BLaER1 treated with 17β-estradiol and CSF1 and Interleukin-3, amounts not matched to agents 10 nM and 100 nM (cell line): ENCODE data around the gene GBF1.

Experiments
- H3K27ac ChIP-seq, 11 experiments: shearing (Covaris generic); formaldehyde crosslinking; 2 replicates each; pipeline ENCODE4 v1.8.1; 2022
- H3K27me3 ChIP-seq, 11 experiments: shearing (Covaris generic); formaldehyde crosslinking; 2 replicates each; pipeline ENCODE4 v1.8.1; 2022
- H3K36me3 ChIP-seq, 11 experiments: shearing (Covaris generic); formaldehyde crosslinking; 2 replicates each; pipeline ENCODE4 v1.8.1; 2022
- H3K4me1 ChIP-seq, 10 experiments: shearing (Covaris generic); formaldehyde crosslinking; 2 replicates each; pipeline ENCODE4 v1.8.1; 2022
- H3K4me2 ChIP-seq, 11 experiments: shearing (Covaris generic); formaldehyde crosslinking; 2 replicates each; pipeline ENCODE4 v1.8.1; 2022
- H3K4me3 ChIP-seq, 10 experiments: shearing (Covaris generic); formaldehyde crosslinking; 2 replicates each; pipeline ENCODE4 v1.8.1; 2022
- H3K9ac ChIP-seq, 11 experiments: shearing (Covaris generic); formaldehyde crosslinking; 2 replicates each; pipeline ENCODE4 v1.8.1; 2022
- H3K9me3 ChIP-seq, 11 experiments: shearing (Covaris generic); formaldehyde crosslinking; replicated peaks in 1 of 11; 2 replicates each; pipeline ENCODE4 v1.8.1; 2022
- H4K20me1 ChIP-seq, 11 experiments: shearing (Covaris generic); formaldehyde crosslinking; 2 replicates each; pipeline ENCODE4 v1.8.1; 2022
- Cebpa-rat ChIP-seq, 11 experiments: shearing (Covaris generic); IDR thresholded peaks; 2 replicates each; pipeline ENCODE4 v1.8.1; 2022

Gene GBF1

DNA sequence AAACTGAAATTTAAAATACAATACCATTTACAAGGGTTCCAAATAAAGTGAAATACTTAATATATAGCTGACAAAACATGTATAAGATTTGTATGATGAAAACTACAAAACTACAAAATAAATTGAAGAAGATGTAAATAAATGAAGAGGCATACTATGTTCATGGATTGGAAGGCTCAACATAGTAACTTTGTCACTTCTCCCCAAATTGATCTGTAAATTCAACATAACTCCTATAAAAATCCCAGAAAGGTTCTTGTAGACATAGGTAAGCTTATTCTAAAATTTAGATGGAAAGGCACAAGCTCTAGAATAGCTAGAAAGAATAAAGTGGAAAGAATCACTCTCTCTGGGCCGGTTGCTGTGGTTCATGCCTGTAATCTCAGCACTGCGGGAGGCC is 126.0 kb downstream of the GBF1 start:
- H3K9me3 ChIP-seq: peaks cover 0 to 17% (median 10%) of the 10 kb centered on the region in 11 experiments; a peak in 10 of 22 replicates
- no peak overlapping the region for H3K9ac ChIP-seq
- H3K4me2 ChIP-seq: no peak overlapping the region
- H3K4me1 ChIP-seq: no peaks in the 10 kb centered on the region
- no peak overlapping the region for H3K27ac ChIP-seq
- peaks cover 98 to 100% (median 100%) of the 10 kb centered on the region in 11 experiments for H3K36me3 ChIP-seq
- H4K20me1 ChIP-seq: peaks cover 0 to 49% (median 0%) of the 10 kb centered on the region in 11 experiments; a peak in 4 of 22 replicates
- TF ChIP-seq Cebpa-rat (IDR thresholded peaks at IDR 0.05): no peak
- no peak overlapping the region for H3K4me3 ChIP-seq
- H3K27me3 ChIP-seq: no peaks in the 10 kb centered on the region

DNA sequence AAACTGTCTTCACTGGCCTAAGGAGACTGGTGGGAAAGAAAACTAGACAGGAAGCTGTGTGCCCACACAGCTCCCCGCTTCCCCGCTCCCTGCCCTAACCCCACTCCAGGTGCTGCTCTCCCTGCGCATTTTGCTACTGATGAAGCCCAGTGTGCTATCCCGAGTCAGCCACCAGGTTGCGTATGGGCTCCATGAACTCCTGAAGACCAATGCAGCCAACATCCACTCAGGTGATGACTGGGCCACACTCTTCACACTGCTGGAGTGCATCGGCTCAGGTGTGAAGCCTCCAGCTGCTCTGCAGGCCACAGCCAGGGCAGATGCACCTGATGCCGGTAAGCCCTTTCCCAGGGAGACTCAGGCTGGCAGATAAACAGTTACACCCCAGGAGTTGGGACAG is 129.9 kb downstream of the GBF1 start:
- no peaks in the 10 kb centered on the region for H3K4me1 ChIP-seq
- H3K9ac ChIP-seq: no peak overlapping the region
- no peak overlapping the region for H3K4me2 ChIP-seq
- no peaks in the 10 kb centered on the region for H3K27me3 ChIP-seq
- H3K9me3 ChIP-seq: peaks cover 0 to 9% (median 5%) of the 10 kb centered on the region in 11 experiments; a peak in 9 of 22 replicates
- H3K27ac ChIP-seq: no peak overlapping the region
- H3K36me3 ChIP-seq: peaks cover 93 to 100% (median 98%) of the 10 kb centered on the region in 11 experiments
- no peak overlapping the region for H3K4me3 ChIP-seq
- H4K20me1 ChIP-seq: peaks cover 0 to 46% (median 0%) of the 10 kb centered on the region in 11 experiments; a peak in 4 of 22 replicates
- TF ChIP-seq Cebpa-rat (IDR thresholded peaks at IDR 0.05): no peak

DNA sequence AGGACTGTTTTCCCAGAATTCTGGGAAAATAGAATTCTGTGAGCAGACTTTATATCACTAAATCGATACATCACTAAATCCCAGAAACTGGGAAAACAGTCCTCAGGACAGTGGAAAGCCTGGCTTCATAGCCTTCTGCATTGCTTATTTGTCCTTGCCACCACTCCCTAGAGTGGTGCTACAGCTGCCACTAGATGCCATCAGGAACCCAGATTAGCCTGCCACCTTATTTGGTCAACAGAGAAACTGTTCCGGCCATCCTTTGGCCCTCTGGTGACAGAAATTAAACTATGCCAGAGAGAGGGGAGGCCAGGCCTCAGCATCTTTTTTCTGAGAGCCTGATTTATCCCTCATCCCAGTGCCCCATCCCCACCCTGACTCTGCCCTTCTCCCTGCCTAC is 130.5 kb downstream of the GBF1 start:
- no peak for TF ChIP-seq Cebpa-rat (IDR thresholded peaks at IDR 0.05)
- Histone ChIP-seq H4K20me1 (peaks cover 0 to 48% (median 0%) of the 10 kb centered on the region in 11 experiments; a peak in 4 of 22 replicates), H3K9me3 (peaks cover 0 to 2% (median under 1%) of the 10 kb centered on the region in 11 experiments; a peak in 6 of 22 replicates), H3K4me2 (no peak overlapping the region), H3K27me3 (no peaks in the 10 kb centered on the region), H3K4me1 (no peaks in the 10 kb centered on the region), H3K27ac (no peak overlapping the region), H3K4me3 (no peak overlapping the region), H3K9ac (no peak overlapping the region), H3K36me3 (peaks cover 93 to 100% (median 98%) of the 10 kb centered on the region in 11 experiments)

DNA sequence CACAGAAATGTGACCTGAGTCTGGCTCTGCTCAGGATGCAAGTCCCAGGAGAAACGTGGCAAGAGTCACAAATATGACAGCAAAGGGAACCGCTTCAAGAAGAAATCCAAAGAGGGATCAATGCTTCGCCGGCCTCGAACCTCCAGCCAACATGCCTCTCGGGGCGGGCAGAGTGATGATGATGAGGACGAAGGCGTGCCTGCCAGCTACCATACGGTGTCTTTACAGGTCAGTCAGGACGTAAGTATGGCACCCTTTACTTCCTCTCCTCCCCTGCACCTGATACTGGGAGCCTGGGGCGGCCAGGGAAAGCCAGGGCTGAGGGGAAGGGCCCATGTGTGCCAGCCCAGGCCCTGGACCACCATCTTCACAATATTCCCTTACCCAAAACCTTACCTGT is 131.6 kb downstream of the GBF1 start:
- Histone ChIP-seq H3K4me3 (no peak overlapping the region), H3K27ac (no peak overlapping the region), H3K27me3 (no peaks in the 10 kb centered on the region), H3K4me2 (no peak overlapping the region), H4K20me1 (peaks cover 0 to 58% (median 0%) of the 10 kb centered on the region in 11 experiments; a peak in 4 of 22 replicates), H3K9ac (no peak overlapping the region), H3K9me3 (no peaks in the 10 kb centered on the region), H3K4me1 (no peaks in the 10 kb centered on the region), H3K36me3 (peaks cover 93 to 100% (median 98%) of the 10 kb centered on the region in 11 experiments)
- no peak for TF ChIP-seq Cebpa-rat (IDR thresholded peaks at IDR 0.05)

DNA sequence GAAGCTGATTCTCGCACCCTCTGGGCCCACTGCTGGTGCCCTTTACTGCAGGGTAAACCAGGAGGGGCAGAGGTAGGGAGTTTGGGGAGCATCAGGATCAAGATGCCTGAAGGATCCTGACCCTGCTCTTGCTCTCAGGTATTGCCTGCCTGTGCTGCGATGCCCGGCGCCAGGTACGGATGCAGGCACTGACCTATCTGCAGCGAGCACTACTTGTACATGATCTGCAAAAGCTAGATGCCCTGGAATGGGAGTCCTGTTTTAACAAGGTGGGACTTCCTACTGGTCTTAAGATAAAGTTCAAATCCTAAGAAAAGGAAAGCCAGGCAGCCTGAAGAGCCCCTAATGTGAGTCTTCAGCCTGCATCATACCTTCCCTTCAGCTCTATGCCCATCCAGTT is 134.1 kb downstream of the GBF1 start:
- TF ChIP-seq Cebpa-rat (IDR thresholded peaks at IDR 0.05): no peak
- Histone ChIP-seq H3K9ac (no peak overlapping the region), H3K4me3 (no peak overlapping the region), H3K27ac (no peak overlapping the region), H3K9me3 (no peaks in the 10 kb centered on the region), H3K36me3 (peaks cover 79 to 96% (median 92%) of the 10 kb centered on the region in 11 experiments), H3K27me3 (no peaks in the 10 kb centered on the region), H4K20me1 (peaks cover 0 to 76% (median 0%) of the 10 kb centered on the region in 11 experiments; a peak in 5 of 22 replicates), H3K4me1 (peaks cover 0 to 8% (median under 1%) of the 10 kb centered on the region in 10 experiments; a peak in 7 of 20 replicates), H3K4me2 (no peak overlapping the region)

DNA sequence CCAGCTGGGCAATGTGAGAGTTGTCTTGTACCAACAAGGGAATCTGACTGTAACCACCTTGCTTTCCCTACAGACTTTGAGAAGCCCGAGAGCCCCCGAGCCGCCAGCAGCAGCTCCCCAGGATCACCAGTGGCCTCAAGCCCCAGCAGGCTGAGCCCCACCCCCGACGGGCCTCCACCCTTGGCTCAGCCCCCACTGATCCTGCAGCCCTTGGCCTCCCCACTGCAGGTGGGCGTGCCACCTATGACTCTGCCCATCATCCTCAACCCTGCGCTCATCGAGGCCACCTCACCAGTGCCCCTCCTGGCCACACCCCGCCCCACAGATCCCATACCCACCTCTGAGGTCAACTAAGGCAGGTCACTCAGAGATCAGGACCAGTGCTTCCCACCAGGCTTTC is 136.7 kb downstream of the GBF1 start:
- no peak overlapping the region for H3K9ac ChIP-seq
- H3K27me3 ChIP-seq: no peaks in the 10 kb centered on the region
- H3K4me3 ChIP-seq: no peak overlapping the region

DNA sequence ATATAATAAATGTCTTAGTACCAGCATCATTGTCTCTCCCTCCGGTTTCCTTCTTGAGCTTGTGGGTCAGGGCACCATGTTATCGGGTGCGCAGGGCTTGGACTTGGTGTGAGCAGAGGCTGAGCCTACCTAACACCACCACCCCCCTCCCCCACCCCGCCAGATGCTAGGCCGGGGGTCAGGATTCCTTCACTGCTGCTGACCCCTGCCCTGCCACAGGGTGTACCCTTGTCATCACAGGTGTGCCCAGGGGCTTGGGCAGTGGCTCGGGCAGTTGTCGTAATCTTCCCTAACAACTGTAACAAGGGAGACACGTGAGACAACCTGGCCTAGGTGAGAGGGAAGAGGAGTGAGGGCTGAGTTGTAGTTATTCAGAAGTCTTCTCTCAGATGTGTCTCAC is 137.5 kb downstream of the GBF1 start:
- no peak overlapping the region for H3K27ac ChIP-seq
- peaks cover 6 to 37% (median 14%) of the 10 kb centered on the region in 10 experiments; a peak in 17 of 20 replicates for H3K4me1 ChIP-seq
- H3K27me3 ChIP-seq: no peaks in the 10 kb centered on the region
- H3K9ac ChIP-seq: no peak overlapping the region
- H4K20me1 ChIP-seq: peaks cover 0 to 66% (median 0%) of the 10 kb centered on the region in 11 experiments; a peak in 7 of 22 replicates
- H3K4me3 ChIP-seq: no peak overlapping the region
- H3K36me3 ChIP-seq: peaks cover 46 to 62% (median 57%) of the 10 kb centered on the region in 11 experiments
- TF ChIP-seq Cebpa-rat (IDR thresholded peaks at IDR 0.05): no peak
- H3K9me3 ChIP-seq: no peaks in the 10 kb centered on the region
- H3K4me2 ChIP-seq: no peak overlapping the region

More for the DNA sequence above, 136.7 kb downstream of the GBF1 start:
- Histone ChIP-seq H3K4me2 (no peak overlapping the region), H4K20me1 (peaks cover 0 to 67% (median 0%) of the 10 kb centered on the region in 11 experiments; a peak in 7 of 22 replicates), H3K9me3 (no peaks in the 10 kb centered on the region), H3K4me1 (peaks cover 6 to 34% (median 14%) of the 10 kb centered on the region in 10 experiments; a peak in 17 of 20 replicates), H3K36me3 (peaks cover 54 to 70% (median 66%) of the 10 kb centered on the region in 11 experiments), H3K27ac (no peak overlapping the region)
- TF ChIP-seq Cebpa-rat (IDR thresholded peaks at IDR 0.05): no peak

DNA sequence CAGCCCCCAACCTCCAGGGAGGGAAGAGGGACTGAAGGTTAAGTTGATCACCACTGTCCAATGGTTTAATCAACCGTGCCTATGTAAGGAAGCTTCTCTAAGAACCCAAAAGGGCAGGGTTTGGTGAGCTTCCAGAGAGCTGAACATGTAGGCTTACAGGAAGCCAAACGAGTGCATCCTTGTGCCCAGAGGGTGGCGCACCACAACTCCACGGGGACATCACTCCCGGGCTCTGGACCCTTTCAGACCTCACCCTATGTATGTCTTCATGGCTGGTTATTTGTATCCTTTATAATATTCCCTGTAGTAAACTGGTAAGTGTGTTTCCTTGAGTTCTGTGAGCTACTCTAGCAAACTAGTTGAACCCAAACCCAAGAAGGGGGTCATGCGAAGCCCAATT is 138.7 kb downstream of the GBF1 start:
- Histone ChIP-seq H3K36me3 (peaks cover 35 to 50% (median 46%) of the 10 kb centered on the region in 11 experiments), H3K4me2 (peak overlapping the region in 2 of 11 experiments; percentile 84 to 89; a peak in 4 of 22 replicates), H4K20me1 (peaks cover 0 to 58% (median 0%) of the 10 kb centered on the region in 11 experiments; a peak in 7 of 22 replicates), H3K4me3 (no peak overlapping the region), H3K27me3 (no peaks in the 10 kb centered on the region), H3K9ac (no peak overlapping the region), H3K9me3 (no peaks in the 10 kb centered on the region), H3K4me1 (peaks cover 6 to 37% (median 14%) of the 10 kb centered on the region in 10 experiments; a peak in 17 of 20 replicates), H3K27ac (no peak overlapping the region)
- TF ChIP-seq Cebpa-rat (IDR thresholded peaks at IDR 0.05): no peak

DNA sequence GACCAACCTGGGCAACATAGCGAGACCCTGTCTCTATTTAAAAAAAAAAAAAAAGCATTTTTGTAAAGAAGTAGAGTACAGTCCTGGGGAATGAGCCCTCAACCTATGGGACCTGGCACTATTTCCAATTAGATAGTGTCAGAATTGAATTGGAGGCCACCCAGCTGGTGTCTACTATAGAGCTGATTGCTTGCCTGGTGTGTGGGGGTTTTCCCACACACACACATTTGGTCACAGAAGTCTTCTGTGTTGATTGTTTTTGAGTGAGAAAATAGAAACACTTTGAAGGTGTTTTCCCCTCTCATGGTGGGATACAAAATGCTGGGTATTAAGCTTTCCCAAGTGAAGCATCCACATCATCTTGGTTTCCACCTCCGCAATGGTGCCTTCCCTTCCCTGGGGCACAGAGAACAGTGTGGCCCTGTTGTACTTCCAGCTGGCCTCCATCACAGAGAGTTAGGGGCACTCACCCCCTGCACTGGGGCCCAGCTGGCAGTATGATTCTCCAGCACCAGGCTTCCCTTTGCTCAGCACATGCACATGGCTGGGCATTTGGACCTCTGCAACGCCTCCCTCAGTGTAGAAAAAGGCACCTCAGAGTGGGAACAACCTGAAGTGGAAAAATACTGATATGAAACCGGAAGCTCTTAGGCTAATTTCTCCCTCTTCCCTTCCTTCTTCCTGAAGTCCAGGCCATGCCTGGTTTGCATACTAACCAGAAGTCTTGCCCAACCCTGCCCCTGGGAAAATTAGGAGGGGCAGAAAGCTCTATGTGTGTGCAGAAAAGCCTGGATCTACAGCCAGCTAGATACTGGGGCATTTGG is 139.5 kb downstream of the GBF1 start:
- TF ChIP-seq Cebpa-rat (IDR thresholded peaks at IDR 0.05): no peak
- H3K27ac ChIP-seq: peak overlapping the region in 1 of 11 experiments; percentile 50; a peak in 2 of 22 replicates
- H3K4me1 ChIP-seq: peaks cover 6 to 37% (median 14%) of the 10 kb centered on the region in 10 experiments; a peak in 17 of 20 replicates
- no peaks in the 10 kb centered on the region for H3K9me3 ChIP-seq
- peak overlapping the region in 2 of 11 experiments; percentile 15 to 31; a peak in 1 of 22 replicates for H3K9ac ChIP-seq
- H3K36me3 ChIP-seq: peaks cover 28 to 42% (median 38%) of the 10 kb centered on the region in 11 experiments
- H3K27me3 ChIP-seq: no peaks in the 10 kb centered on the region
- peaks cover 0 to 50% (median 0%) of the 10 kb centered on the region in 11 experiments; a peak in 6 of 22 replicates for H4K20me1 ChIP-seq
- H3K4me3 ChIP-seq: no peak overlapping the region
- H3K4me2 ChIP-seq: peak overlapping the region in 10 of 11 experiments; percentile 10 to 89 (median 48); a peak in 18 of 22 replicates
